Neural cell (in vitro differentiated cells): ENCODE results near the gene COLEC12. TPM values are rescaled to one million over a fixed set of nuclear protein-coding genes. Genes with fewer than 3 reads are reported as not detected.

Source experiments
- H2AFZ ChIP-seq: fragments of 200-600, 300-800 bp; sonication (generic), shearing (Covaris generic); 2 replicates; pipeline ENCODE4 v1.6.0; 2014; ENCODE audit warnings: low read depth, mild to moderate bottlenecking, antibody characterized with exemption, low read length, moderate library complexity
- H3F3A ChIP-seq: fragments of 200-600 bp; shearing (Covaris generic); 2 replicates; pipeline ENCODE4 v1.6.1; 2016; ENCODE audit warnings: mild to moderate bottlenecking, moderate library complexity, mixed read lengths, antibody characterized with exemption, low read length; ENCODE audit not compliant: insufficient read depth, poor library complexity, severe bottlenecking
- H3K27ac ChIP-seq: fragments of 200-600, 300-800 bp; sonication (generic), shearing (Covaris generic); 2 replicates; pipeline ENCODE4 v1.5.1; 2014; ENCODE audit warnings: mild to moderate bottlenecking, low read length, moderate library complexity
- H3K27me3 ChIP-seq: fragments of 300-800, 200-600 bp; sonication (generic), shearing (Covaris generic); 2 replicates; pipeline ENCODE4 v1.6.0; 2014; ENCODE audit warnings: mild to moderate bottlenecking, low read depth, low read length, moderate library complexity; ENCODE audit not compliant: insufficient read depth
- H3K36me3 ChIP-seq: fragments of 300-800, 200-600 bp; sonication (generic), shearing (Covaris generic); 2 replicates; pipeline ENCODE4 v1.5.1; 2014; ENCODE audit warnings: mild to moderate bottlenecking, antibody characterized with exemption, low read length, moderate library complexity; ENCODE audit not compliant: insufficient read depth
- H3K4me2 ChIP-seq: fragments of 300-800, 200-600 bp; sonication (generic), shearing (Covaris generic); 2 replicates; pipeline ENCODE4 v1.6.0; 2014; ENCODE audit warnings: mild to moderate bottlenecking, low read length
- H3K4me3 ChIP-seq: fragments of 300-800, 200-600 bp; sonication (generic), shearing (Covaris generic); 2 replicates; pipeline ENCODE4 v1.5.1; 2014; ENCODE audit warnings: mild to moderate bottlenecking, low read length, moderate library complexity
- H3K79me2 ChIP-seq: fragments of 200-600 bp; shearing (Covaris generic); replicated peaks from 2 replicates; pipeline ENCODE4 v1.6.0; 2014; ENCODE audit warnings: mild to moderate bottlenecking, low read length, moderate library complexity; ENCODE audit not compliant: insufficient read depth
- H3K9ac ChIP-seq: fragments of 300-800, 200-600 bp; sonication (generic), shearing (Covaris generic); 2 replicates; pipeline ENCODE4 v1.6.1; 2016; ENCODE audit warnings: mild to moderate bottlenecking, low read length, mixed read lengths
- H3K9me2 ChIP-seq: fragments of 200-600 bp; shearing (Covaris generic); 2 replicates; pipeline ENCODE4 v1.6.1; 2016; ENCODE audit warnings: mild to moderate bottlenecking, low read length, mixed read lengths; ENCODE audit not compliant: insufficient read depth
- H3K9me3 ChIP-seq: fragments of 200-600, 300-800 bp; sonication (generic), shearing (Covaris generic); 2 replicates; pipeline ENCODE4 v1.6.1; 2016; ENCODE audit warnings: mild to moderate bottlenecking, mixed run types, low read length, moderate library complexity, mixed read lengths
- H4K20me1 ChIP-seq: fragments of 200-600 bp; shearing (Covaris generic); 2 replicates; pipeline ENCODE4 v1.6.1; 2016; ENCODE audit warnings: mild to moderate bottlenecking, mixed run types; ENCODE audit not compliant: insufficient read depth
- CTCF ChIP-seq: fragments of 450-650 bp; IDR thresholded peaks from 2 replicates; pipeline ENCODE4 v1.5.1; 2014; ENCODE audit warnings: antibody characterized with exemption, mild to moderate bottlenecking, moderate library complexity; ENCODE audit not compliant: poor library complexity, severe bottlenecking
- EP300 ChIP-seq: fragments of 450-650 bp; conservative IDR thresholded peaks from 2 replicates; pipeline ENCODE4 v1.6.1; 2014; ENCODE audit warnings: antibody characterized with exemption, mild to moderate bottlenecking, moderate library complexity; ENCODE audit not compliant: poor library complexity, severe bottlenecking
- EZH2 ChIP-seq: fragments of 200-600, 300-800 bp; shearing (Covaris generic), sonication (generic); IDR thresholded peaks from 2 replicates; pipeline ENCODE4 v1.6.1; 2014; ENCODE audit warnings: antibody characterized with exemption, low read length, borderline replicate concordance, mild to moderate bottlenecking; ENCODE audit not compliant: insufficient read depth, poor library complexity, severe bottlenecking
- MXI1 ChIP-seq: fragments of 450-650 bp; conservative IDR thresholded peaks from 2 replicates; pipeline ENCODE4 v1.6.1; 2014; ENCODE audit warnings: antibody characterized with exemption, mild to moderate bottlenecking; ENCODE audit not compliant: poor library complexity, severe bottlenecking
- POLR2AphosphoS5 ChIP-seq: IDR thresholded peaks from 2 replicates; pipeline ENCODE4 v1.6.1; 2012
- RAD21 ChIP-seq: fragments of 450-650 bp; conservative IDR thresholded peaks from 2 replicates; pipeline ENCODE4 v1.6.1; 2014; ENCODE audit warnings: antibody characterized with exemption, mild to moderate bottlenecking, moderate library complexity
- SMC3 ChIP-seq: fragments of 450-650 bp; conservative IDR thresholded peaks from 2 replicates; pipeline ENCODE4 v1.6.1; 2014; ENCODE audit warnings: antibody characterized with exemption, mild to moderate bottlenecking, moderate library complexity; ENCODE audit not compliant: poor library complexity
- TAF1 ChIP-seq: IDR thresholded peaks from 2 replicates; pipeline ENCODE4 v1.6.1; 2012; ENCODE audit warnings: low read depth
- polyA plus RNA-seq: library from polyadenylated mRNA; depleted of rRNA; stranded (reverse); fragments of >200 nt; gene quantifications from 2 replicates; pipeline ENCODE4 v1.2.3, GENCODE V29; 2014
- TF ChIP-seq, protein P1 (sequence below): IDR thresholded peaks from 2 replicates; pipeline ENCODE4 v1.6.1; 2012; ENCODE audit warnings: borderline replicate concordance

The COLEC12 gene
- polyA plus RNA-seq, 1 donor from 2014 or later: 0.42 TPM

DNA sequence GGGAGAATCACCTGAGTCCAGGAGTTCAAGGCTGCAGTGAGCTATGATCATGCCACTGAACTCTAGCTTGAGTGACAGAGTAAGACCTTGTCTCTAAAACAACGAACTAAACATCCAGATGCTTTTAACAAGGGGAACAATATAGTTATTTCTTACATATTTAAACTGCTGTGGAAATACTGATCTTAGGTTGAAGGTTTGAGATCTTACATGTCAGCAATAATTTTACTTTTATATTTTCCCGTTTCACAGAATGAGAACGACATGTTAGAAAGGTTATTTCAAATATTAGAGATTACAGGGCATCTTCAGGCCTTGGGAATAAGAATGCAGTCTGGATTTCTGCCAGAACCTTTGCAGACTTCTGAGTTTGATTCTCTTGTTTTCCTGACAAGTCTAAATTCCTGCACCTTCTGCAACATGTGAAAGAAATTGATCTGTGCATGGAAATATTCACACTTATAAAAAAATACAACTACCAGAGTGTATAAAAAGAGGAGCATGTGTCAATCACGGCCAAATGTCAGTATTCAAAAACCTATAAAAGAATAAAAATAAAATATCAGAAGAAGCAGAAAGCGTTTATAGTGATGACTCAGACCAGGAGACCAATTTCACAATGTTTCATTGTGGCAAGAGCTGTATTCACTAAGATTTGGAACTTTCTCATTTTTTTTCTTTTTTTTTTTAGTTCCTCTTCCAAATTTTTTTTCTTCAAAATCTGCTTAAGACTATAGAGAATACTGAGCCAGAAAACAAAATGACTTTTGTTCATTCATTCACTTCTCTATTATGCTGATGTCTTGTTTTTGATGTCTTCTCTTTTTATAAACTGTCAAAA, 29.6 kb downstream of the COLEC12 start:
- Histone ChIP-seq H3K27ac (no peak overlapping the region), H3K9me3 (no peaks in the 10 kb centered on the region), H3K4me3 (no peak overlapping the region), H3K36me3 (no peaks in the 10 kb centered on the region), H3K27me3 (no peaks in the 10 kb centered on the region), H3K9me2 (no peaks in the 10 kb centered on the region), H3F3A (no peaks in the 10 kb centered on the region), H3K9ac (no peak overlapping the region), H4K20me1 (no peaks in the 10 kb centered on the region), H3K4me2 (no peak overlapping the region), H2AFZ (no peak overlapping the region), H3K79me2 (no peaks in the 10 kb centered on the region)
- TF ChIP-seq EP300 (no peak), SMC3 (no peak), TAF1 (no peak), POLR2AphosphoS5 (no peak), MXI1 (no peak), CTCF (no peak), EZH2 (no peak), RAD21 (no peak)
- TF ChIP-seq, protein P1, sequence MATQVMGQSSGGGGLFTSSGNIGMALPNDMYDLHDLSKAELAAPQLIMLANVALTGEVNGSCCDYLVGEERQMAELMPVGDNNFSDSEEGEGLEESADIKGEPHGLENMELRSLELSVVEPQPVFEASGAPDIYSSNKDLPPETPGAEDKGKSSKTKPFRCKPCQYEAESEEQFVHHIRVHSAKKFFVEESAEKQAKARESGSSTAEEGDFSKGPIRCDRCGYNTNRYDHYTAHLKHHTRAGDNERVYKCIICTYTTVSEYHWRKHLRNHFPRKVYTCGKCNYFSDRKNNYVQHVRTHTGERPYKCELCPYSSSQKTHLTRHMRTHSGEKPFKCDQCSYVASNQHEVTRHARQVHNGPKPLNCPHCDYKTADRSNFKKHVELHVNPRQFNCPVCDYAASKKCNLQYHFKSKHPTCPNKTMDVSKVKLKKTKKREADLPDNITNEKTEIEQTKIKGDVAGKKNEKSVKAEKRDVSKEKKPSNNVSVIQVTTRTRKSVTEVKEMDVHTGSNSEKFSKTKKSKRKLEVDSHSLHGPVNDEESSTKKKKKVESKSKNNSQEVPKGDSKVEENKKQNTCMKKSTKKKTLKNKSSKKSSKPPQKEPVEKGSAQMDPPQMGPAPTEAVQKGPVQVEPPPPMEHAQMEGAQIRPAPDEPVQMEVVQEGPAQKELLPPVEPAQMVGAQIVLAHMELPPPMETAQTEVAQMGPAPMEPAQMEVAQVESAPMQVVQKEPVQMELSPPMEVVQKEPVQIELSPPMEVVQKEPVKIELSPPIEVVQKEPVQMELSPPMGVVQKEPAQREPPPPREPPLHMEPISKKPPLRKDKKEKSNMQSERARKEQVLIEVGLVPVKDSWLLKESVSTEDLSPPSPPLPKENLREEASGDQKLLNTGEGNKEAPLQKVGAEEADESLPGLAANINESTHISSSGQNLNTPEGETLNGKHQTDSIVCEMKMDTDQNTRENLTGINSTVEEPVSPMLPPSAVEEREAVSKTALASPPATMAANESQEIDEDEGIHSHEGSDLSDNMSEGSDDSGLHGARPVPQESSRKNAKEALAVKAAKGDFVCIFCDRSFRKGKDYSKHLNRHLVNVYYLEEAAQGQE: no peak

GRCh38 chr18:468955-469790, 31.3 kb downstream of the COLEC12 start:
- Histone ChIP-seq H3K79me2 (no peaks in the 10 kb centered on the region), H3K27me3 (no peaks in the 10 kb centered on the region), H3K9me2 (no peaks in the 10 kb centered on the region), H3F3A (no peaks in the 10 kb centered on the region), H3K36me3 (no peaks in the 10 kb centered on the region), H3K4me3 (no peak overlapping the region), H3K9me3 (no peaks in the 10 kb centered on the region), H2AFZ (no peak overlapping the region), H4K20me1 (no peaks in the 10 kb centered on the region), H3K27ac (no peak overlapping the region), H3K9ac (no peak overlapping the region), H3K4me2 (no peak overlapping the region)
- TF ChIP-seq EP300: no peak
- TF ChIP-seq, protein P1: no peak
- TF ChIP-seq CTCF: no peak
- no peak for TF ChIP-seq MXI1
- TF ChIP-seq POLR2AphosphoS5: no peak
- no peak for TF ChIP-seq TAF1
- TF ChIP-seq EZH2: no peak
- TF ChIP-seq RAD21: no peak
- no peak for TF ChIP-seq SMC3
